K562 (cell line): ENCODE measurements around the gene SIK3. TPM values are rescaled to one million over a fixed set of nuclear protein-coding genes. Genes with fewer than 3 reads are reported as not detected.

ENCODE experiments used
- EP400 ChIP-seq: fragments of 450-650 bp; IDR thresholded peaks from 2 replicates; pipeline ENCODE4 v1.6.1; 2017; ENCODE audit warnings: antibody characterized with exemption, mild to moderate bottlenecking, moderate library complexity
- EZH2 ChIP-seq: IDR thresholded peaks from 2 replicates; pipeline ENCODE4 v1.6.1; 2012; ENCODE audit warnings: low read depth, mild to moderate bottlenecking, inconsistent platforms, low read length, borderline replicate concordance
- HMGN3 ChIP-seq: IDR thresholded peaks from 2 replicates; pipeline ENCODE4 v1.6.1; 2011; ENCODE audit warnings: borderline replicate concordance, low read depth, mild to moderate bottlenecking, mixed read lengths, low read length; ENCODE audit not compliant: insufficient read length; ENCODE audit errors: extremely low read depth
- MXI1 ChIP-seq: IDR thresholded peaks from 2 replicates; pipeline ENCODE4 v1.6.1; 2011; ENCODE audit warnings: low read depth, mild to moderate bottlenecking, improper control_type of control experiment, low read length
- NR2F6 ChIP-seq: fragments of 450-650 bp; formaldehyde crosslinking; IDR thresholded peaks from 2 replicates; pipeline ENCODE4 v1.4.0; 2020; ENCODE audit warnings: mild to moderate bottlenecking
- RBFOX2 ChIP-seq: fragments of 200-400 bp; formaldehyde crosslinking; IDR thresholded peaks from 2 replicates; pipeline ENCODE4 v1.6.1; 2017; ENCODE audit warnings: low read depth, mild to moderate bottlenecking, low read length, moderate library complexity
- SPI1 ChIP-seq: IDR thresholded peaks from 2 replicates; pipeline ENCODE4 v1.6.1; 2011; ENCODE audit warnings: low read depth, low read length, control low read depth, borderline replicate concordance
- STAT5B ChIP-seq: fragments of 250-450 bp; sonication (Bioruptor Pico); IDR thresholded peaks from 2 replicates; pipeline ENCODE4 v1.8.0; 2021; ENCODE audit warnings: mild to moderate bottlenecking, inconsistent platforms
- ZNF124 ChIP-seq: sonication (generic); formaldehyde crosslinking; IDR thresholded peaks from 2 replicates; pipeline ENCODE4 v1.8.1; 2022; ENCODE audit warnings: missing genetic modification reagents
- polyA plus RNA-seq, 8 experiments: library from polyadenylated mRNA; depleted of rRNA in 4 of 8; stranded (reverse) in 5 of 8; unstranded in 3 of 8; fragments of >200 nt; fragmentation: Nextera tagmentation in 2 of 8; fragmentation: Illumina TruSeq in 1 of 8; extraction: Ambion mirVana in 2 of 8; extraction: Trizol in 1 of 8; gene quantifications; 2 replicates each; pipeline versions ENCODE4 v1.2.1 to v1.2.3, GENCODE V29; 2011 to 2014; ENCODE audit warnings: inconsistent platforms in 1 of 8, missing spikeins in 1 of 8
- total RNA-seq, 7 experiments: library from RNA; depleted of rRNA in 6 of 7; stranded (reverse); fragments of >200 nt in 6 of 7; fragmentation: Illumina TruSeq in 2 of 7; extraction: Trizol in 2 of 7; gene quantifications; 2 replicates each; pipeline versions ENCODE4 v1.2.1 to v1.2.3, GENCODE V29; 2011 to 2021; ENCODE audit warnings: low replicate concordance in 1 of 7
- TF ChIP-seq, protein P1 (sequence below), 2 experiments: fragments of 450-650 bp; IDR thresholded peaks; 2 replicates each; pipeline ENCODE4 v1.6.1; 2018; ENCODE audit warnings: mild to moderate bottlenecking in 2 of 2, low read depth in 1 of 2; ENCODE audit not compliant: partially characterized antibody in 2 of 2
- TF ChIP-seq, protein P2 (sequence below): fragments of 250-450 bp; sonication (Bioruptor Pico); IDR thresholded peaks from 2 replicates; pipeline ENCODE4 v1.5.0; 2020; ENCODE audit warnings: mild to moderate bottlenecking, borderline replicate concordance

SIK3 gene
- total and polyA plus RNA-seq, 9 of the 15 experiments (the other 6 are each of a cell fraction or from before 2014, with no cell fraction given): 1.6 to 21.6 (median 8.0) TPM

DNA sequence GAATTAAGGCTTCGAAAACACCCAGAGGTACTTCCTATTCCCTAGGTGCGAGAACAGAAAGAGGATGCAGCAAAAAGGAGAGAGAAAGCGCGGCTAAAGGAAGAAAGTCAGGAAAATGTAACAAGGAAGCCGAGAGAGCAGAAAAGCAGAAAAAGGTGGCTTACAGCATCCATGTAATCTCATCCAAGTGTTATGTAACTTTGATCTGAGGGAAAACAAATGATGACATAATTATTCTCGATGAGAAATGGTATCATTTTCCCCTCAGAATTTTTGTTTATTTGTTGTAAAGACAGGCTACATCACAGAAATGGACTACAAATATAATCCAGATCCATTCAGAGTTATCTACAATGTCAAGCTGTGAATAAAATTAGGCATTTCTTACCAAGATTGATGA is 191.7 kb downstream of the SIK3 start (continued):
- TF ChIP-seq EZH2 (no peak), SPI1 (no peak), EP400 (no peak), ZNF124 (no peak), NR2F6 (CRISPR knock-in tag) (no peak), MXI1 (no peak), HMGN3 (no peak), STAT5B (CRISPR knock-in tag) (no peak), RBFOX2 (no peak)
- TF ChIP-seq, protein P1, sequence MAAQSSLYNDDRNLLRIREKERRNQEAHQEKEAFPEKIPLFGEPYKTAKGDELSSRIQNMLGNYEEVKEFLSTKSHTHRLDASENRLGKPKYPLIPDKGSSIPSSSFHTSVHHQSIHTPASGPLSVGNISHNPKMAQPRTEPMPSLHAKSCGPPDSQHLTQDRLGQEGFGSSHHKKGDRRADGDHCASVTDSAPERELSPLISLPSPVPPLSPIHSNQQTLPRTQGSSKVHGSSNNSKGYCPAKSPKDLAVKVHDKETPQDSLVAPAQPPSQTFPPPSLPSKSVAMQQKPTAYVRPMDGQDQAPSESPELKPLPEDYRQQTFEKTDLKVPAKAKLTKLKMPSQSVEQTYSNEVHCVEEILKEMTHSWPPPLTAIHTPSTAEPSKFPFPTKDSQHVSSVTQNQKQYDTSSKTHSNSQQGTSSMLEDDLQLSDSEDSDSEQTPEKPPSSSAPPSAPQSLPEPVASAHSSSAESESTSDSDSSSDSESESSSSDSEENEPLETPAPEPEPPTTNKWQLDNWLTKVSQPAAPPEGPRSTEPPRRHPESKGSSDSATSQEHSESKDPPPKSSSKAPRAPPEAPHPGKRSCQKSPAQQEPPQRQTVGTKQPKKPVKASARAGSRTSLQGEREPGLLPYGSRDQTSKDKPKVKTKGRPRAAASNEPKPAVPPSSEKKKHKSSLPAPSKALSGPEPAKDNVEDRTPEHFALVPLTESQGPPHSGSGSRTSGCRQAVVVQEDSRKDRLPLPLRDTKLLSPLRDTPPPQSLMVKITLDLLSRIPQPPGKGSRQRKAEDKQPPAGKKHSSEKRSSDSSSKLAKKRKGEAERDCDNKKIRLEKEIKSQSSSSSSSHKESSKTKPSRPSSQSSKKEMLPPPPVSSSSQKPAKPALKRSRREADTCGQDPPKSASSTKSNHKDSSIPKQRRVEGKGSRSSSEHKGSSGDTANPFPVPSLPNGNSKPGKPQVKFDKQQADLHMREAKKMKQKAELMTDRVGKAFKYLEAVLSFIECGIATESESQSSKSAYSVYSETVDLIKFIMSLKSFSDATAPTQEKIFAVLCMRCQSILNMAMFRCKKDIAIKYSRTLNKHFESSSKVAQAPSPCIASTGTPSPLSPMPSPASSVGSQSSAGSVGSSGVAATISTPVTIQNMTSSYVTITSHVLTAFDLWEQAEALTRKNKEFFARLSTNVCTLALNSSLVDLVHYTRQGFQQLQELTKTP (IDR thresholded peaks at IDR 0.05; ENCODE audit: low read depth in 1 of 2, partially characterized antibody in 2 of 2): no peak
- TF ChIP-seq, protein P2, sequence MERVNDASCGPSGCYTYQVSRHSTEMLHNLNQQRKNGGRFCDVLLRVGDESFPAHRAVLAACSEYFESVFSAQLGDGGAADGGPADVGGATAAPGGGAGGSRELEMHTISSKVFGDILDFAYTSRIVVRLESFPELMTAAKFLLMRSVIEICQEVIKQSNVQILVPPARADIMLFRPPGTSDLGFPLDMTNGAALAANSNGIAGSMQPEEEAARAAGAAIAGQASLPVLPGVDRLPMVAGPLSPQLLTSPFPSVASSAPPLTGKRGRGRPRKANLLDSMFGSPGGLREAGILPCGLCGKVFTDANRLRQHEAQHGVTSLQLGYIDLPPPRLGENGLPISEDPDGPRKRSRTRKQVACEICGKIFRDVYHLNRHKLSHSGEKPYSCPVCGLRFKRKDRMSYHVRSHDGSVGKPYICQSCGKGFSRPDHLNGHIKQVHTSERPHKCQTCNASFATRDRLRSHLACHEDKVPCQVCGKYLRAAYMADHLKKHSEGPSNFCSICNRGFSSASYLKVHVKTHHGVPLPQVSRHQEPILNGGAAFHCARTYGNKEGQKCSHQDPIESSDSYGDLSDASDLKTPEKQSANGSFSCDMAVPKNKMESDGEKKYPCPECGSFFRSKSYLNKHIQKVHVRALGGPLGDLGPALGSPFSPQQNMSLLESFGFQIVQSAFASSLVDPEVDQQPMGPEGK (CRISPR knock-in tag): no peak
